Measurements from ENCODE around the gene C4BPB. TPM values are rescaled to one million over a fixed set of nuclear protein-coding genes. Genes with fewer than 3 reads are reported as not detected.

Gene C4BPB
- total and polyA plus RNA-seq, 2 donors (not counting 3 experiments of a cell fraction or from before 2014, with no cell fraction given): not detected

DNA sequence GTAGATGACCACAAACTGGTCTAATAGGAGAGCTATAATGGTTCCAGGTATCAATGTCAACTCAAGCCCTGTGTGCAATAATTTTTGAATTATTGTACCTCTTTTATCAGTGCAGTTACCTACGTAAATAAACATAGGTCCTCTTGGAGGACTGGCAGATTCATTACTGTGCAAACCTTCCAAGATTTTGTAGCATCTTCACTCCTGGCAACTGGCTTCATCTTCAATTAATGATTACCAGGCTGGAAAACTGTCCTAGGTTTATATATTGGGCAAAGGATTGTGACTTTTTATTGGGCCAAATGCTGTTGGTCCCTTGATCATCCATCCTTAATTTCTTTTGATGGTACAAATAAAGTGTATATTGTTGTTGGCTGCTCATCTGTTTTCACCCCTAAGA is 51.0 kb downstream of the C4BPB start:
- intact Hi-C loops (cut with micrococcal nuclease): no loop called here
- no peak for DNase-seq (ENCODE audit: low read depth, low spot score)
- Histone ChIP-seq H3K4me1 (ENCODE audit: control insufficient read depth, extremely low read depth, insufficient read depth, low read length) (no peaks in the 10 kb centered on the region), H4K20me1 (replicated peaks; ENCODE audit: control insufficient read depth, extremely low read depth, insufficient read depth, low read length) (no peaks in the 10 kb centered on the region), H3K4me3 (replicated peaks in 1 of 3; ENCODE audit: insufficient read depth in 1 of 3, low read depth in 1 of 3, low read length in 3 of 3) (no peak overlapping the region), H3K9me3 (replicated peaks; ENCODE audit: control insufficient read depth, insufficient read depth, low read length) (no peaks in the 10 kb centered on the region), H3K9ac (replicated peaks; ENCODE audit: extremely low read depth, insufficient read depth, low read length) (no peak overlapping the region), H3K27ac (ENCODE audit: insufficient read depth, low read depth, low read length) (no peak overlapping the region), H3K27me3 (ENCODE audit: control insufficient read depth in 2 of 2, insufficient read depth in 2 of 2, low read length in 2 of 2) (no peaks in the 10 kb centered on the region), H3K4me2 (ENCODE audit: insufficient read depth, low read length) (no peak overlapping the region), H3K79me2 (ENCODE audit: control insufficient read depth, insufficient read depth, low read length) (no peaks in the 10 kb centered on the region), H2AFZ (ENCODE audit: low read depth, low read length) (no peak overlapping the region), H3K9me1 (replicated peaks; ENCODE audit: control insufficient read depth, extremely low read depth, insufficient read depth, low read length) (no peaks in the 10 kb centered on the region), H3K36me3 (ENCODE audit: control insufficient read depth in 2 of 2, extremely low read depth in 1 of 2, insufficient read depth in 2 of 2, low read length in 2 of 2) (no peaks in the 10 kb centered on the region)
- ChIA-PET CTCF (no interaction called here), POLR2A (no interaction called here)
- dilution Hi-C loops (cut with MboI; ENCODE audit: extremely low pct_ligation_motif_present, low sequenced_read_pairs): no loop called here
- no peak for TF ChIP-seq CTCF (IDR thresholded peaks at IDR 0.05; ENCODE audit: extremely low read depth in 1 of 2, insufficient read depth in 1 of 2, low read depth in 1 of 2, low read length in 2 of 2)
- TF ChIP-seq FOS (IDR thresholded peaks at IDR 0.05; ENCODE audit: borderline replicate concordance, insufficient read depth, low read length): no peak
- no peak for TF ChIP-seq MYC (IDR thresholded peaks at IDR 0.05; ENCODE audit: low read depth, low read length)
- no peak for TF ChIP-seq POLR2AphosphoS5 (IDR thresholded peaks at IDR 0.05; ENCODE audit: insufficient read depth, low read depth, low read length)
- no peak for TF ChIP-seq POLR2A (IDR thresholded peaks at IDR 0.05; ENCODE audit: low read depth, low read length)
- no peak for TF ChIP-seq EZH2 (IDR thresholded peaks at IDR 0.05; ENCODE audit: borderline replicate concordance, low read depth, low read length, severe bottlenecking)
- no peak for TF ChIP-seq MAX (IDR thresholded peaks at IDR 0.05; ENCODE audit: insufficient read depth, insufficient read length)
- no peak for TF ChIP-seq JUN (IDR thresholded peaks at IDR 0.05; ENCODE audit: borderline replicate concordance, insufficient read depth, insufficient read length, low read depth)
- no peak for TF ChIP-seq GATA2 (IDR thresholded peaks at IDR 0.05; ENCODE audit: insufficient read depth, insufficient read length, low read depth, low read length)
- BruUV-seq (replicated peaks): no TSS peak
- FAIRE-seq: no peak
